ENCODE data around the gene LMAN1L. TPM values are rescaled to one million over a fixed set of nuclear protein-coding genes. Genes with fewer than 3 reads are reported as not detected.

Gene LMAN1L
- total RNA-seq, 1 donor from 2014 or later = not detected

DNA sequence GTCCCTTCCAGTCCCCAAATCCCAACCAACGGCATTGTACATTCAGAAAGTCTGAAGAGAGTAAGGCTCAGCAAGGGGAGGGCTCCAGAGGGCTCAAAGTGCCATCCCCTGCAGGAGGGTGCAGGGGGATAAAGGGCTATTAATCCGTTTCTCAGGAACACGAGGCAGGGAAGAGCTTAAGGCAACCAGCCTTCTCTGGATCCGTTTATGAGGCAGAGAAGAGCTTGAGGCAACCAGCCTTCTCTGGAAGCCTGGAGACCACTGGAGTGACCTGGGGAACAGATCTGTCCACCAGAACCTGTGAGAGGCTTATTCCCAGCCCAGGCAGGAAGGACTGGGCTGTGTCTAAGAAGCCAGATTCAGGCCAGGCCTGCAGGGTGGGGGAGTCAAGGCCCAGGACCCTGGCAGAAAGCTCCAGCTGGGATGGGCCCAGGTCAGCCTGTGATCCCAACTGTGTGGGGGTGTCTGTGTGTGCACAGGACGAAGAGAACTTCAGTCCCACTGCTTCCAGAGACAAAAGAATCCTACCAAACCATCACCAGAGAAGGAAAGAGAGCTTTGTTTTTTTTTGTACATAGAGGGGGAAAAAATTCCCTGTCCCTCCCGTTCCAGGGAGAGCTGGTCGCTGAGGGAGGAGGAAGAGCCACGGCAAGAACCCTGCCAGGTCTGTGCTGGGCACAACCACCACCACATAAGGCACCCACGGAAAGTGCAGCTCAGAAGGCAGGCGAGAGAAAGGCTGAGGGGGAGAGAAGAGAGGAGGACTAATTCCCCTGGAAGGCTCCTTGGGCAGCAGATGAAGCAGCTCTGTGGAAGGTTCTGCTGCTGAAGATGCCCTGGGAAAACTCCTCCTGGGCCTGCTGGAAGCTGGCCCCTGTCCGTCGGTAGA lies 31.9 kb downstream of the LMAN1L start:
- DNase-seq (ENCODE audit: low read depth) = no peak
- Histone ChIP-seq H3K4me3 (ENCODE audit: low read depth, low read length) (no peak overlapping the region), H3K27me3 (ENCODE audit: control insufficient read depth, insufficient read depth, low read length) (no peaks in the 10 kb centered on the region), H3K36me3 (ENCODE audit: control insufficient read depth, insufficient read depth, low read length) (no peaks in the 10 kb centered on the region)
- TF ChIP-seq, protein P1, sequence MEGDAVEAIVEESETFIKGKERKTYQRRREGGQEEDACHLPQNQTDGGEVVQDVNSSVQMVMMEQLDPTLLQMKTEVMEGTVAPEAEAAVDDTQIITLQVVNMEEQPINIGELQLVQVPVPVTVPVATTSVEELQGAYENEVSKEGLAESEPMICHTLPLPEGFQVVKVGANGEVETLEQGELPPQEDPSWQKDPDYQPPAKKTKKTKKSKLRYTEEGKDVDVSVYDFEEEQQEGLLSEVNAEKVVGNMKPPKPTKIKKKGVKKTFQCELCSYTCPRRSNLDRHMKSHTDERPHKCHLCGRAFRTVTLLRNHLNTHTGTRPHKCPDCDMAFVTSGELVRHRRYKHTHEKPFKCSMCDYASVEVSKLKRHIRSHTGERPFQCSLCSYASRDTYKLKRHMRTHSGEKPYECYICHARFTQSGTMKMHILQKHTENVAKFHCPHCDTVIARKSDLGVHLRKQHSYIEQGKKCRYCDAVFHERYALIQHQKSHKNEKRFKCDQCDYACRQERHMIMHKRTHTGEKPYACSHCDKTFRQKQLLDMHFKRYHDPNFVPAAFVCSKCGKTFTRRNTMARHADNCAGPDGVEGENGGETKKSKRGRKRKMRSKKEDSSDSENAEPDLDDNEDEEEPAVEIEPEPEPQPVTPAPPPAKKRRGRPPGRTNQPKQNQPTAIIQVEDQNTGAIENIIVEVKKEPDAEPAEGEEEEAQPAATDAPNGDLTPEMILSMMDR (IDR thresholded peaks at IDR 0.05; ENCODE audit: insufficient read depth, low read length, poor library complexity, severe bottlenecking) = no peak

DNA sequence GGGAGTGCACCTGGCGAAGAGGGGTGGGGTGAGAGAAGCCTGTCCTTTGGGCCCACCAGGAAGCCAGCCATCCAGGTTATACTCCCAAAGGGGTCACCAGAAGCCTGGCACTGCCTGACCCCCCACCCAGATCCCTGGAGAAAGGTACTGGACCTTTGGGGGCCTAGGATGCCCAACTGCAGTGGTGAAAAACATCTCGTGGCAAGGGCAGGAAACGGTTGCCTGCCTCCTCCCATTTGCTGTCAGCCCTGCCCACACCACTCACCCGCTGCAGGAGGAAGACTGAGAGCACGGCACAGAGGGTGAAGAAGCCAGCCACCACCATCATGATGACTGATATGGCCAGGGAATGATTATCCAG lies 32.6 kb downstream of the LMAN1L start:
- H3K27me3 ChIP-seq (ENCODE audit: control insufficient read depth, insufficient read depth, low read length) = no peaks in the 10 kb centered on the region
- DNase-seq (ENCODE audit: low read depth) = no peak
- H3K4me3 ChIP-seq (ENCODE audit: low read depth, low read length) = no peak overlapping the region
- TF ChIP-seq, protein P1 (IDR thresholded peaks at IDR 0.05; ENCODE audit: insufficient read depth, low read length, poor library complexity, severe bottlenecking) = no peak
- no peaks in the 10 kb centered on the region for H3K36me3 ChIP-seq (ENCODE audit: control insufficient read depth, insufficient read depth, low read length)

GRCh38 chr15:74845581-74845980 lies 32.9 kb downstream of the LMAN1L start:
- no peaks in the 10 kb centered on the region for H3K27me3 ChIP-seq (ENCODE audit: control insufficient read depth, insufficient read depth, low read length)
- H3K36me3 ChIP-seq (ENCODE audit: control insufficient read depth, insufficient read depth, low read length) = peaks cover 1% of the 10 kb centered on the region
- H3K4me3 ChIP-seq (ENCODE audit: low read depth, low read length) = no peak overlapping the region
- DNase-seq (ENCODE audit: low read depth) = no peak
- TF ChIP-seq, protein P1 (IDR thresholded peaks at IDR 0.05; ENCODE audit: insufficient read depth, low read length, poor library complexity, severe bottlenecking) = no peak

GRCh38 chr15:74847432-74847831 lies 34.8 kb downstream of the LMAN1L start:
- no peaks in the 10 kb centered on the region for H3K27me3 ChIP-seq (ENCODE audit: control insufficient read depth, insufficient read depth, low read length)
- H3K4me3 ChIP-seq (ENCODE audit: low read depth, low read length) = no peak overlapping the region
- no peak for DNase-seq (ENCODE audit: low read depth)
- peaks cover 2% of the 10 kb centered on the region for H3K36me3 ChIP-seq (ENCODE audit: control insufficient read depth, insufficient read depth, low read length)
- TF ChIP-seq, protein P1 (IDR thresholded peaks at IDR 0.05; ENCODE audit: insufficient read depth, low read length, poor library complexity, severe bottlenecking) = no peak

DNA sequence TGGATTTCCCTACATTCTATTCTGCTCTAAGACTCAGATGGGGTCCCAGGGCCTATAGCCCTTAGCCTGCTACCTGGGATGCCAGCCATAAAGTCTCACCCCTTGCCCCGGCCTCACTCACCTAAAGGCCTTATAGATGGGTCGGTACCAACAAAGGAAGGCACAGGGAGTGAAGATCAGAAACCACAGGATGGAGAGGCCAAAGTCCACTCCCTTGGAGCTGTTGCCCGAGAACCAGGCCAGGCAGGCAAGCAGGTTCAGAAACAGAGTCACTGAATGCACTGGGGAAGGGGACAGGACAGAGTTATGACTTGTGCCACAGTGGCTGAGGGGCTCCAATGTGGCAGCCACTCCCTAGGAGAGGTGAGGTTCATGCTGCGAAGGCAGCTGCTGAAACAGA lies 37.8 kb downstream of the LMAN1L start:
- no peak for DNase-seq (ENCODE audit: low read depth)
- TF ChIP-seq, protein P1 (IDR thresholded peaks at IDR 0.05; ENCODE audit: insufficient read depth, low read length, poor library complexity, severe bottlenecking) = no peak
- peaks cover 2% of the 10 kb centered on the region for H3K36me3 ChIP-seq (ENCODE audit: control insufficient read depth, insufficient read depth, low read length)

DNA sequence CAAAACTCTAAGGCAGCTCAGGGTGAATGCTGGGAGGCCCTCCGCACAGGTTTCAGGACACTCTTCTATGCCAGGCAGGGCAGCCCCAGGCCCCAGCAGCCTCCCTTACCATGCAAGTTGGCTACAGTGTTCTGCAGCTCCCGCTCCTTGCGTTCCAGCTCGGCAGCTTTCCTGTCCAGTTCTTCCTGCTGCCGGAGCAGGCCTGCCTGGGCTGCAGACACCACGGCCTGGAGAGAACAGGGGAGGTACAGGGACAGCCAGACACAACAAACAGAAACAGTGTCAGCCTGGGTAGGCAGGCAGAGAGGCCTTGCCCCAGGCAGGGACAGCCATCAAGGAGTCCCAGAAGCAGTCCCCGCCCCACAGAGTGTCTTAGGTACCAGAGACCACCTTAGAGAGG lies 39.3 kb downstream of the LMAN1L start:
- no peak overlapping the region for H3K4me3 ChIP-seq (ENCODE audit: low read depth, low read length)
- no peak for DNase-seq (ENCODE audit: low read depth)
- peaks cover 2% of the 10 kb centered on the region for H3K36me3 ChIP-seq (ENCODE audit: control insufficient read depth, insufficient read depth, low read length)
- H3K27me3 ChIP-seq (ENCODE audit: control insufficient read depth, insufficient read depth, low read length) = no peaks in the 10 kb centered on the region
- TF ChIP-seq, protein P1 (IDR thresholded peaks at IDR 0.05; ENCODE audit: insufficient read depth, low read length, poor library complexity, severe bottlenecking) = no peak

More for the DNA sequence above, 37.8 kb downstream of the LMAN1L start:
- Histone ChIP-seq H3K4me3 (ENCODE audit: low read depth, low read length) (no peak overlapping the region), H3K27me3 (ENCODE audit: control insufficient read depth, insufficient read depth, low read length) (no peaks in the 10 kb centered on the region)
